Left lung (tissue), 10 donors: Measurements from ENCODE around the gene USP2. TPM values are rescaled to one million over a fixed set of nuclear protein-coding genes. Genes with fewer than 3 reads are reported as not detected.

Experiments
- ATAC-seq: fragments of 200-7000 bp; cut with Tn5 transposase; one replicate; pipeline ENCODE4 v1.9.1; 2020; ENCODE audit warnings: moderate library complexity
- DNase-seq, 4 donors: peaks; one replicate each; pipeline ENCODE4 v3.0.0-alpha.2; 2013 to 2020
- H3K27ac ChIP-seq, 2 donors: fragments of 200-600 bp; sonication (generic) in 1 of 2; one replicate each; pipeline versions ENCODE4 v1.5.0 to v1.8.0; 2020 to 2021
- H3K27me3 ChIP-seq, 2 donors: fragments of 200-600 bp; sonication (generic) in 1 of 2; one replicate each; pipeline versions ENCODE4 v1.5.0 to v1.8.0; 2020 to 2021
- H3K36me3 ChIP-seq, 2 donors: fragments of 200-600 bp; sonication (generic) in 1 of 2; one replicate each; pipeline versions ENCODE4 v1.5.0 to v1.8.0; 2020 to 2021
- H3K4me1 ChIP-seq, 2 donors: fragments of 200-600 bp; one replicate each; pipeline ENCODE4 v1.8.0; 2021
- H3K4me3 ChIP-seq, 2 donors: fragments of 200-600 bp; sonication (generic) in 1 of 2; one replicate each; pipeline versions ENCODE4 v1.5.0 to v1.8.0; 2020 to 2021; ENCODE audit warnings: mild to moderate bottlenecking in 1 of 2
- H3K9me3 ChIP-seq, 2 donors: fragments of 200-600 bp; sonication (generic) in 1 of 2; one replicate each; pipeline versions ENCODE4 v1.5.0 to v1.8.0; 2020 to 2021
- CTCF ChIP-seq, 2 donors: fragments of 200-600 bp; sonication (generic) in 1 of 2; IDR thresholded peaks; one replicate each; pipeline versions ENCODE4 v1.5.0 to v1.8.0; 2021; ENCODE audit warnings: antibody characterized with exemption in 2 of 2
- intact Hi-C, 2 donors: fragments of 100-400 bp; cut with DNase I; formaldehyde crosslinking; loops; one replicate each; pipeline versions ENCODE4 v1.11.2 to v1.14.2; 2022
- polyA plus RNA-seq, 6 donors: library from polyadenylated mRNA; unstranded; fragments of 120-200 nt; gene quantifications; one replicate each; pipeline ENCODE4 v1.2.1, GENCODE V29; 2013; ENCODE audit not compliant: insufficient read length in 6 of 6
- total RNA-seq, 2 donors: library from RNA; stranded (reverse); fragmentation: NEBNext Ultra II Directional; extraction: Animal tissue kit (Norgen Biotek cat#: 25700); gene quantifications; one replicate each; pipeline ENCODE4 v1.2.1, GENCODE V29; 2021
- donor health status: DM: no; HTN: yes; CAD: no.
- donor health status: DM: no; HTN: no; CAD: no.

USP2 gene
- total and polyA plus RNA-seq, 8 donors: 2.4 to 5.9 (median 3.4) TPM

DNA sequence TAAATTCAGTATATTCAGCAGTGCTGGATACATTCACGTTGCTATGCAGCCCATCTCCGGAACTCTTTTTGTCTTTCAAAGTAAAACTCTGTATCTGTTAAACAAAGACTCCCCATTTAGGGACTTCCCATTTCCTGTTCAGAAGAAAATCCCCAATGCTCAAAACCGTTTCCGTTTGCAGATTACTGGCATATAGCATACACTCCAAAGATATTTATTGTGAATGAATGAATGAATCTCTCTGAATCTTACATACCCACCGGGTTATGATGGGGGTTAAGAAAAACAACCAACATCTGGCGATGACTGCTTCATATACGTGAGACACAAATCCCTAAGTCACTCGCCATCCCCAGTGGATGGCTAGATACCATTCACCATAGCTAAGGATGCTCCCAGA lies 39.9 kb upstream of the USP2 start:
- DNase-seq (no peak), ATAC-seq (no peak)
- intact Hi-C loops: no loop called here
- H3K36me3 ChIP-seq: no peaks in the 10 kb centered on the region
- H3K4me3 ChIP-seq: peak overlapping the region; percentile 34 to 47
- no peaks in the 10 kb centered on the region for H3K9me3 ChIP-seq
- no peak overlapping the region for H3K27ac ChIP-seq
- H3K27me3 ChIP-seq: peaks cover 14 to 64% of the 10 kb centered on the region in 2 donors
- TF ChIP-seq CTCF (IDR thresholded peaks at IDR 0.05): no peak
- peaks cover 9 to 19% of the 10 kb centered on the region in 2 donors for H3K4me1 ChIP-seq

- intact Hi-C loops: no loop called here
- ATAC-seq (no peak), DNase-seq (no peak)
- Histone ChIP-seq H3K4me3 (no peak overlapping the region), H3K27ac (no peak overlapping the region), H3K36me3 (no peaks in the 10 kb centered on the region), H3K27me3 (peaks cover 14 to 64% of the 10 kb centered on the region in 2 donors), H3K4me1 (peaks cover 9 to 19% of the 10 kb centered on the region in 2 donors), H3K9me3 (no peaks in the 10 kb centered on the region)
- no peak for TF ChIP-seq CTCF (IDR thresholded peaks at IDR 0.05)
Observed at GRCh38 chr11:119420631-119421030, 39.1 kb upstream of the USP2 start.

GRCh38 chr11:119419834-119420492 lies 38.5 kb upstream of the USP2 start:
- DNase-seq (no peak), ATAC-seq (no peak)
- Histone ChIP-seq H3K4me3 (no peak overlapping the region), H3K36me3 (no peaks in the 10 kb centered on the region), H3K9me3 (no peaks in the 10 kb centered on the region), H3K4me1 (peaks cover 9 to 19% of the 10 kb centered on the region in 2 donors), H3K27ac (no peak overlapping the region), H3K27me3 (peaks cover 14 to 62% of the 10 kb centered on the region in 2 donors)
- no peak for TF ChIP-seq CTCF (IDR thresholded peaks at IDR 0.05)
- intact Hi-C loops: no loop called here

- Histone ChIP-seq H3K4me1 (peaks cover 9 to 19% of the 10 kb centered on the region in 2 donors), H3K9me3 (no peaks in the 10 kb centered on the region), H3K36me3 (no peaks in the 10 kb centered on the region), H3K27ac (no peak overlapping the region), H3K27me3 (peaks cover 14 to 55% of the 10 kb centered on the region in 2 donors), H3K4me3 (no peak overlapping the region)
- intact Hi-C loops: no loop called here
- TF ChIP-seq CTCF (IDR thresholded peaks at IDR 0.05): no peak
- DNase-seq (no peak), ATAC-seq (no peak)
Observed at GRCh38 chr11:119419246-119419645, 37.8 kb upstream of the USP2 start.

GRCh38 chr11:119418759-119419158 lies 37.3 kb upstream of the USP2 start:
- no peak for TF ChIP-seq CTCF (IDR thresholded peaks at IDR 0.05)
- ATAC-seq (no peak), DNase-seq (no peak)
- Histone ChIP-seq H3K27me3 (peaks cover 11 to 50% of the 10 kb centered on the region in 2 donors), H3K4me1 (peaks cover 9 to 19% of the 10 kb centered on the region in 2 donors), H3K27ac (no peak overlapping the region), H3K9me3 (no peaks in the 10 kb centered on the region), H3K36me3 (no peaks in the 10 kb centered on the region), H3K4me3 (no peak overlapping the region)
- intact Hi-C loops: no loop called here
